ENCODE data around the gene ADGRV1. TPM values are rescaled to one million over a fixed set of nuclear protein-coding genes. Genes with fewer than 3 reads are reported as not detected.
"Not testable (repeated sequence)": the region's sequence is repeated elsewhere in the genome, so short reads cannot be mapped to it uniquely, and the experiment has no call there.

ADGRV1 gene
- total RNA-seq, 2 donors from 2014 or later = 0.44 to 0.52 TPM

- DNase-seq (no peak), ATAC-seq (no peak)
- Mint-ChIP-seq H3K36me3 (ENCODE audit: low read depth) (no peaks in the 10 kb centered on the region), H3K4me3 (no peak overlapping the region), H3K4me1 (no peaks in the 10 kb centered on the region), H3K27me3 (peaks cover 23% of the 10 kb centered on the region), H3K27ac (no peak overlapping the region)
- no peaks in the 10 kb centered on the region for H3K9me3 ChIP-seq (ENCODE audit: control insufficient read depth, low read length, poor library complexity, severe bottlenecking)
These were observed 409.7 kb downstream of the ADGRV1 start for GRCh38 chr5:90968319-90968718.

GRCh38 chr5:90969945-90970344 lies 411.3 kb downstream of the ADGRV1 start:
- H3K27me3 Mint-ChIP-seq = peaks cover 17% of the 10 kb centered on the region
- not testable (repeated sequence) for DNase-seq; H3K4me3 Mint-ChIP-seq; H3K4me1 Mint-ChIP-seq; H3K36me3 Mint-ChIP-seq (ENCODE audit: low read depth); H3K9me3 ChIP-seq (ENCODE audit: control insufficient read depth, low read length, poor library complexity, severe bottlenecking); H3K27ac Mint-ChIP-seq; ATAC-seq

- H3K27me3 Mint-ChIP-seq = no peaks in the 10 kb centered on the region
- no peaks in the 10 kb centered on the region for H3K4me1 Mint-ChIP-seq
- DNase-seq (no peak), ATAC-seq (no peak)
- H3K27ac Mint-ChIP-seq = no peak overlapping the region
- peaks cover 3% of the 10 kb centered on the region for H3K9me3 ChIP-seq (ENCODE audit: control insufficient read depth, low read length, poor library complexity, severe bottlenecking)
- H3K36me3 Mint-ChIP-seq (ENCODE audit: low read depth) = no peaks in the 10 kb centered on the region
- no peak overlapping the region for H3K4me3 Mint-ChIP-seq
These were observed 422.6 kb downstream of the ADGRV1 start for GRCh38 chr5:90981177-90981576.

GRCh38 chr5:90981821-90982220 lies 423.2 kb downstream of the ADGRV1 start:
- H3K9me3 ChIP-seq (ENCODE audit: control insufficient read depth, low read length, poor library complexity, severe bottlenecking) = peaks cover 3% of the 10 kb centered on the region
- Mint-ChIP-seq H3K27ac (no peak overlapping the region), H3K4me1 (no peaks in the 10 kb centered on the region), H3K36me3 (ENCODE audit: low read depth) (no peaks in the 10 kb centered on the region), H3K27me3 (no peaks in the 10 kb centered on the region), H3K4me3 (no peak overlapping the region)
- DNase-seq = no peak
- ATAC-seq = no peak

DNA sequence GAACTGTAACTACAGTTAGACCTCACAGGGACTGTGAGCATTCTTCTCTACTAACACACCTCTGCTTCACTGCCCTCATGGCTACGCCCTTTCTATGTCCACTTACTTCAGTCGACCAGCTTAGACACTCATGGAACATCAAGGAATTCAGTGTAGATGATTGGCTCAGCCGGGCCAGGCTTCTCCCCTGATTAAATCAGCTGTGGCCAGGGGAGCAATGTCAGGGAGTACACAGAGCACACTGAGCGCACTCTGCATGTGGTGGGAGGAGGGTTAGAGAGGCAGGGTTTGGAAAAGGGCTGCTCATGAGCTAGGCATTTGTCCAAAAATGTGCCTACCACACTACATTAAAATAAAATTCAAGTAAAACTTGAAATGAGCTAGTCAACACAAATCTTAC lies 424.0 kb downstream of the ADGRV1 start:
- Mint-ChIP-seq H3K4me3 (no peak overlapping the region), H3K4me1 (no peaks in the 10 kb centered on the region), H3K36me3 (ENCODE audit: low read depth) (no peaks in the 10 kb centered on the region), H3K27me3 (no peaks in the 10 kb centered on the region), H3K27ac (no peak overlapping the region)
- ATAC-seq (no peak), DNase-seq (no peak)
- H3K9me3 ChIP-seq (ENCODE audit: control insufficient read depth, low read length, poor library complexity, severe bottlenecking) = peaks cover 3% of the 10 kb centered on the region

- H3K9me3 ChIP-seq (ENCODE audit: control insufficient read depth, low read length, poor library complexity, severe bottlenecking) = peaks cover 3% of the 10 kb centered on the region
- no peak for ATAC-seq
- no peak overlapping the region for H3K27ac Mint-ChIP-seq
- no peaks in the 10 kb centered on the region for H3K4me1 Mint-ChIP-seq
- no peak for DNase-seq
- no peak overlapping the region for H3K4me3 Mint-ChIP-seq
- no peaks in the 10 kb centered on the region for H3K36me3 Mint-ChIP-seq (ENCODE audit: low read depth)
- H3K27me3 Mint-ChIP-seq = no peaks in the 10 kb centered on the region
These were observed 424.6 kb downstream of the ADGRV1 start for GRCh38 chr5:90983148-90983547.

GRCh38 chr5:90983711-90984124 lies 425.1 kb downstream of the ADGRV1 start:
- DNase-seq = no peak
- H3K9me3 ChIP-seq (ENCODE audit: control insufficient read depth, low read length, poor library complexity, severe bottlenecking) = peaks cover 3% of the 10 kb centered on the region
- no peaks in the 10 kb centered on the region for H3K27me3 Mint-ChIP-seq
- no peak overlapping the region for H3K4me3 Mint-ChIP-seq
- no peaks in the 10 kb centered on the region for H3K36me3 Mint-ChIP-seq (ENCODE audit: low read depth)
- no peaks in the 10 kb centered on the region for H3K4me1 Mint-ChIP-seq
- no peak for ATAC-seq
- no peak overlapping the region for H3K27ac Mint-ChIP-seq

DNA sequence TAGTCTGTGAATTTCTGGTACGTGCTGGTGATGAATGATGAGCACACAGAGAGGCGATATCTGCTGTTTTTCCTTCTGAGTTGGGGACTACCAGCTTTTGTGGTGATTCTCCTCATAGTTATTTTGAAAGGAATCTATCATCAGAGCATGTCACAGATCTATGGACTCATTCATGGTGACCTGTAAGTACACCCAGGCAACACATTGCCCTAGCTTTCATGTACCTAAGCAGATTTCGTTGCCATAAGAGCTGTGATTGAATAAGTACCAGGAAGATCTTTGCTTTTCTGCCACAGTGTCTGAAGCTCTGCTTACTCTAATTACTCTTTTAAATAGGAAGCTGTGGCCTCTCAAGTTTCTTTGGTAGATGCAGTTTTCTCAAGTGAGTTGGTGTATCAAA lies 426.7 kb downstream of the ADGRV1 start:
- ATAC-seq (no peak), DNase-seq (no peak)
- no peak overlapping the region for H3K4me3 Mint-ChIP-seq
- no peaks in the 10 kb centered on the region for H3K27me3 Mint-ChIP-seq
- H3K36me3 Mint-ChIP-seq (ENCODE audit: low read depth) = no peaks in the 10 kb centered on the region
- peaks cover 3% of the 10 kb centered on the region for H3K9me3 ChIP-seq (ENCODE audit: control insufficient read depth, low read length, poor library complexity, severe bottlenecking)
- H3K4me1 Mint-ChIP-seq = no peaks in the 10 kb centered on the region
- H3K27ac Mint-ChIP-seq = no peak overlapping the region

- H3K4me3 Mint-ChIP-seq = no peak overlapping the region
- H3K27me3 Mint-ChIP-seq = no peaks in the 10 kb centered on the region
- no peaks in the 10 kb centered on the region for H3K4me1 Mint-ChIP-seq
- H3K36me3 Mint-ChIP-seq (ENCODE audit: low read depth) = no peaks in the 10 kb centered on the region
- ATAC-seq (no peak), DNase-seq (no peak)
- no peak overlapping the region for H3K27ac Mint-ChIP-seq
- peaks cover 3% of the 10 kb centered on the region for H3K9me3 ChIP-seq (ENCODE audit: control insufficient read depth, low read length, poor library complexity, severe bottlenecking)
These were observed 429.1 kb downstream of the ADGRV1 start for GRCh38 chr5:90987726-90988125.

DNA sequence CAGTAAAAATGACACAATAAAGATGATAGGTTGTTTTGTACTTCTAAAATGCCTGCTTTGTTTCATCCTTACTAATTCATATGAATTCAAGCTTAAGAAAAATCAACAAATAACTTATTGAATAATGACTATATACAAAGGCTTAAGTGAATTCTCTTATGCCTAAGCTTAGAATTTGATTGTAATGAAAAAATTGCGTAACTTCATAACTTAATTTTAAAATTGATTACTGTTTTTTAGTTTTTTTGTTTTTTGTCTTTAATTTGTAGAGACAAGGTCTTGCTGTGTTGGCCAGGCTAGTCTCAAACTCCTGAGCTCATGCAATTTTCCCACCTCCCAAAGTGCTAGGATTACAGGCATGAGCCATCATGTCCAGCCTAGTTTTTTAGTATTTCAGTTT lies 432.6 kb downstream of the ADGRV1 start:
- ATAC-seq (no peak), DNase-seq (no peak)
- H3K4me1 Mint-ChIP-seq = no peaks in the 10 kb centered on the region
- H3K27ac Mint-ChIP-seq = no peak overlapping the region
- no peak overlapping the region for H3K4me3 Mint-ChIP-seq
- H3K9me3 ChIP-seq (ENCODE audit: control insufficient read depth, low read length, poor library complexity, severe bottlenecking) = no peaks in the 10 kb centered on the region
- H3K36me3 Mint-ChIP-seq (ENCODE audit: low read depth) = no peaks in the 10 kb centered on the region
- H3K27me3 Mint-ChIP-seq = no peaks in the 10 kb centered on the region

DNA sequence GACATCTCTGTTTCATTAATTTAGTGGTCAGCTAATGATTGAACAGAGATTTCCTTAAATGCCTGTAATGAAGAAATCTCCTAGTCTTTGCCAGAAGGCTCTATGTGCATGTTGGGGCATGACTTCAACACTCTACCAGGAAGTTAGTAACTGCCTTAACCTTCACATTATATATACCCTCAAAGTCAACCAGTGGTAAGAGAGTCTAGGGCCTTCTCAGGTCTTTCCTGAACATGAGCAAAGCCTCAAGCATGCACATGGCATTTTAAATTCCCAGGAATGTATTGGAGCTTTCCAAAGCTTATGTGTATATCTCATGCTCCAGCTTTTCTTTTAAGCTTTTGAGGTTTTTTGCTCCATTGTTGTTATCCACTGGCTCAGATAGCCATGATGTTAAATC lies 436.2 kb downstream of the ADGRV1 start:
- Mint-ChIP-seq H3K36me3 (ENCODE audit: low read depth) (no peaks in the 10 kb centered on the region), H3K4me1 (no peaks in the 10 kb centered on the region)
- ATAC-seq = no peak

GRCh38 chr5:90996089-90996488 lies 437.5 kb downstream of the ADGRV1 start:
- DNase-seq (no peak), ATAC-seq (no peak)
- H3K36me3 Mint-ChIP-seq (ENCODE audit: low read depth) = no peaks in the 10 kb centered on the region
- no peaks in the 10 kb centered on the region for H3K4me1 Mint-ChIP-seq
- H3K4me3 Mint-ChIP-seq = no peak overlapping the region
- H3K9me3 ChIP-seq (ENCODE audit: control insufficient read depth, low read length, poor library complexity, severe bottlenecking) = no peaks in the 10 kb centered on the region
- H3K27me3 Mint-ChIP-seq = no peaks in the 10 kb centered on the region
- H3K27ac Mint-ChIP-seq = no peak overlapping the region

More for the DNA sequence above, 436.2 kb downstream of the ADGRV1 start:
- no peak overlapping the region for H3K27ac Mint-ChIP-seq
- H3K27me3 Mint-ChIP-seq = no peaks in the 10 kb centered on the region
- H3K9me3 ChIP-seq (ENCODE audit: control insufficient read depth, low read length, poor library complexity, severe bottlenecking) = no peaks in the 10 kb centered on the region
- no peak overlapping the region for H3K4me3 Mint-ChIP-seq
- no peak for DNase-seq

GRCh38 chr5:90997082-90997481 lies 438.5 kb downstream of the ADGRV1 start:
- no peak for ATAC-seq
- no peaks in the 10 kb centered on the region for H3K9me3 ChIP-seq (ENCODE audit: control insufficient read depth, low read length, poor library complexity, severe bottlenecking)
- no peaks in the 10 kb centered on the region for H3K4me1 Mint-ChIP-seq
- no peak for DNase-seq
- H3K4me3 Mint-ChIP-seq = no peak overlapping the region
- H3K27me3 Mint-ChIP-seq = no peaks in the 10 kb centered on the region
- H3K36me3 Mint-ChIP-seq (ENCODE audit: low read depth) = no peaks in the 10 kb centered on the region
- no peak overlapping the region for H3K27ac Mint-ChIP-seq

GRCh38 chr5:91000743-91001142 lies 442.1 kb downstream of the ADGRV1 start:
- Mint-ChIP-seq H3K27me3 (peaks cover 20% of the 10 kb centered on the region), H3K27ac (no peak overlapping the region), H3K36me3 (ENCODE audit: low read depth) (peaks cover 4% of the 10 kb centered on the region), H3K4me3 (no peak overlapping the region), H3K4me1 (no peaks in the 10 kb centered on the region)
- no peaks in the 10 kb centered on the region for H3K9me3 ChIP-seq (ENCODE audit: control insufficient read depth, low read length, poor library complexity, severe bottlenecking)
- no peak for ATAC-seq
- no peak for DNase-seq

- no peak for DNase-seq
These were observed 448.1 kb downstream of the ADGRV1 start for GRCh38 chr5:91006713-91007112.

More at GRCh38 chr5:91006713-91007112, 448.1 kb downstream of the ADGRV1 start:
- H3K4me1 Mint-ChIP-seq = no peaks in the 10 kb centered on the region
- peaks cover 29% of the 10 kb centered on the region for H3K27me3 Mint-ChIP-seq
- no peak overlapping the region for H3K27ac Mint-ChIP-seq
- ATAC-seq = no peak
- no peak overlapping the region for H3K4me3 Mint-ChIP-seq
- peaks cover 4% of the 10 kb centered on the region for H3K36me3 Mint-ChIP-seq (ENCODE audit: low read depth)
- no peaks in the 10 kb centered on the region for H3K9me3 ChIP-seq (ENCODE audit: control insufficient read depth, low read length, poor library complexity, severe bottlenecking)

All from T-helper 17 cell (primary cell).